OCI-LY7 (cell line): Measurements from ENCODE around the gene HEYL.

Source experiments
- EZH2phosphoT487 ChIP-seq: fragments of 200-600 bp; sonication (generic); IDR thresholded peaks from 2 replicates; pipeline ENCODE4 v1.6.1; 2018; ENCODE audit warnings: low read depth, borderline replicate concordance, mild to moderate bottlenecking, mixed run types, antibody characterized with exemption, low read length, moderate library complexity, mixed read lengths
- TF ChIP-seq, protein P1 (sequence below): fragments of 200-600 bp; sonication (generic); conservative IDR thresholded peaks from 2 replicates; pipeline ENCODE4 v1.5.1; 2014; ENCODE audit warnings: mild to moderate bottlenecking, antibody characterized with exemption, low read length, moderate library complexity, mixed read lengths

- TF ChIP-seq, protein P1, sequence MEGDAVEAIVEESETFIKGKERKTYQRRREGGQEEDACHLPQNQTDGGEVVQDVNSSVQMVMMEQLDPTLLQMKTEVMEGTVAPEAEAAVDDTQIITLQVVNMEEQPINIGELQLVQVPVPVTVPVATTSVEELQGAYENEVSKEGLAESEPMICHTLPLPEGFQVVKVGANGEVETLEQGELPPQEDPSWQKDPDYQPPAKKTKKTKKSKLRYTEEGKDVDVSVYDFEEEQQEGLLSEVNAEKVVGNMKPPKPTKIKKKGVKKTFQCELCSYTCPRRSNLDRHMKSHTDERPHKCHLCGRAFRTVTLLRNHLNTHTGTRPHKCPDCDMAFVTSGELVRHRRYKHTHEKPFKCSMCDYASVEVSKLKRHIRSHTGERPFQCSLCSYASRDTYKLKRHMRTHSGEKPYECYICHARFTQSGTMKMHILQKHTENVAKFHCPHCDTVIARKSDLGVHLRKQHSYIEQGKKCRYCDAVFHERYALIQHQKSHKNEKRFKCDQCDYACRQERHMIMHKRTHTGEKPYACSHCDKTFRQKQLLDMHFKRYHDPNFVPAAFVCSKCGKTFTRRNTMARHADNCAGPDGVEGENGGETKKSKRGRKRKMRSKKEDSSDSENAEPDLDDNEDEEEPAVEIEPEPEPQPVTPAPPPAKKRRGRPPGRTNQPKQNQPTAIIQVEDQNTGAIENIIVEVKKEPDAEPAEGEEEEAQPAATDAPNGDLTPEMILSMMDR: no peak
- no peak for TF ChIP-seq EZH2phosphoT487
Measured at GRCh38 chr1:39585933-39586332, 53.5 kb downstream of the HEYL start.
